ENCODE measurements around the gene BCL2L2. TPM values are rescaled to one million over a fixed set of nuclear protein-coding genes. Genes with fewer than 3 reads are reported as not detected.

The BCL2L2 gene
- total and polyA plus RNA-seq, 9 of the 15 experiments (the other 6 are each of a cell fraction or from before 2014, with no cell fraction given): 2.6 to 32.5 (median 14.7) TPM

- TF ChIP-seq TGIF2 (CRISPR knock-in tag; IDR thresholded peaks at IDR 0.05): no peak
- no peak for TF ChIP-seq FOXJ3 (CRISPR knock-in tag; IDR thresholded peaks at IDR 0.05)
- no peak for TF ChIP-seq ILK (tag; IDR thresholded peaks at IDR 0.05; ENCODE audit: borderline replicate concordance, low read depth)
- TF ChIP-seq E2F1 (CRISPR knock-in tag; IDR thresholded peaks at IDR 0.05): no peak
- TF ChIP-seq KLF13 (tag; IDR thresholded peaks at IDR 0.05; ENCODE audit: borderline replicate concordance, low read depth): no peak
- TF ChIP-seq ZNF41 (CRISPR knock-in tag; conservative IDR thresholded peaks at IDR 0.05): no peak
- peak; percentile 87 for TF ChIP-seq ZNF592 (IDR thresholded peaks at IDR 0.05)
- TF ChIP-seq ZNF407 (IDR thresholded peaks at IDR 0.05; ENCODE audit: low read depth): peak; percentile 39; the same call in 1 of the 2 replicates
- TF ChIP-seq ZC3H8 (IDR thresholded peaks at IDR 0.05): no peak
- 0 out of 2 replicates have a peak, but pooled peaks have one; percentile 3 for TF ChIP-seq IRF9 (tag; IDR thresholded peaks at IDR 0.05)
- no peak for TF ChIP-seq MCM7 (IDR thresholded peaks at IDR 0.05)
Measured at GRCh38 chr14:23320584-23321571, 14.2 kb downstream of the BCL2L2 start, which contains the start of gene PABPN1 (continued).

Measured in K562 (cell line).